H1 (cell line): ENCODE data around the gene DDX56. TPM values are rescaled to one million over a fixed set of nuclear protein-coding genes. Genes with fewer than 3 reads are reported as not detected.

Experiments
- CHD2 ChIP-seq: IDR thresholded peaks from 2 replicates; pipeline ENCODE4 v1.6.1; 2012; ENCODE audit warnings: low read length, improper control_type of control experiment
- EZH2 ChIP-seq: fragments of 200-600 bp; sonication (generic); IDR thresholded peaks from 2 replicates; pipeline ENCODE4 v1.7.1; 2012; ENCODE audit warnings: low read depth, mild to moderate bottlenecking, moderate library complexity, low read length, inconsistent platforms; ENCODE audit not compliant: severe bottlenecking
- POLR2A ChIP-seq, 2 experiments: IDR thresholded peaks; 1 replicate in 1 of 2; 2 replicates in 1 of 2; pipeline ENCODE4 v1.6.1; 2011; ENCODE audit warnings: low read depth in 2 of 2, low read length in 2 of 2, mild to moderate bottlenecking in 2 of 2; ENCODE audit errors: control extremely low read depth in 1 of 2
- polyA plus RNA-seq, 7 experiments: library from polyadenylated mRNA; depleted of rRNA in 3 of 7; stranded (reverse) in 5 of 7; unstranded in 2 of 7; fragments of >200 nt in 5 of 7; fragments of 200-250 nt in 2 of 7; gene quantifications; 1 replicate in 5 of 7; 2 replicates in 1 of 7; 4 replicates in 1 of 7; pipeline versions ENCODE4 v1.2.1 to v1.2.3, GENCODE V29; 2011 to 2013; ENCODE audit warnings: missing spikeins in 2 of 7, mixed read lengths in 2 of 7
- total RNA-seq: library from RNA; stranded (reverse); fragmentation: NEBNext Ultra II Directional; extraction: Animal tissue kit (Norgen Biotek cat#: 25700); gene quantifications from 2 replicates; pipeline ENCODE4 v1.2.1, GENCODE V29; 2021

DDX56 gene
- total and polyA plus RNA-seq, 2 of the 8 experiments (the other 6 are each of a cell fraction or from before 2014, with no cell fraction given) = 56.9 to 81.6 TPM

GRCh38 chr7:44519546-44519945 is 54.2 kb downstream of the DDX56 start (continued):
- TF ChIP-seq EZH2 (no peak), CHD2 (no peak), POLR2A (IDR thresholded peaks at IDR 0.05; ENCODE audit: control extremely low read depth in 1 of 2, low read depth in 2 of 2, low read length in 2 of 2) (no peak)
